HepG2 (cell line): ENCODE results near the gene DPH3. TPM values are rescaled to one million over a fixed set of nuclear protein-coding genes. Genes with fewer than 3 reads are reported as not detected.
A peak's percentile ranks its signal among the peaks of the same experiment; 100 is the strongest.

Experiments used
- AFF4 ChIP-seq: sonication (generic); formaldehyde crosslinking; IDR thresholded peaks from 2 replicates; pipeline ENCODE4 v1.4.0; 2020; ENCODE audit warnings: missing genetic modification reagents
- ATF1 ChIP-seq: IDR thresholded peaks from 2 replicates; pipeline ENCODE4 v1.6.1; 2016; ENCODE audit warnings: mild to moderate bottlenecking, control low read depth
- BCLAF1 ChIP-seq: fragments of 450-650 bp; IDR thresholded peaks from 2 replicates; pipeline ENCODE4 v1.6.1; 2017; ENCODE audit warnings: mild to moderate bottlenecking
- GFI1 ChIP-seq: sonication (generic); formaldehyde crosslinking; IDR thresholded peaks from 2 replicates; pipeline ENCODE4 v1.5.0; 2020; ENCODE audit warnings: missing genetic modification reagents, mild to moderate bottlenecking, borderline replicate concordance
- GTF2F1 ChIP-seq: fragments of 150-350 bp; IDR thresholded peaks from 2 replicates; pipeline ENCODE4 v1.6.1; 2014; ENCODE audit warnings: low read length
- HMG20B ChIP-seq: conservative IDR thresholded peaks from 2 replicates; pipeline ENCODE4 v1.6.1; 2016; ENCODE audit warnings: missing genetic modification reagents, missing compliant biosample characterization
- MEF2D ChIP-seq: sonication (generic); formaldehyde crosslinking; IDR thresholded peaks from 2 replicates; pipeline ENCODE4 v1.5.1; 2020; ENCODE audit warnings: mild to moderate bottlenecking, missing genetic modification reagents
- MXI1 ChIP-seq: IDR thresholded peaks from 3 replicates; pipeline ENCODE4 v1.6.1; 2012; ENCODE audit warnings: low read depth, low read length, inconsistent platforms, borderline replicate concordance
- RNF2 ChIP-seq: fragments of 450-650 bp; conservative IDR thresholded peaks from 2 replicates; pipeline ENCODE4 v1.6.1; 2016; ENCODE audit warnings: low read depth
- RXRB ChIP-seq: IDR thresholded peaks from 2 replicates; pipeline ENCODE4 v1.6.1; 2016; ENCODE audit warnings: borderline replicate concordance, missing genetic modification reagents, missing compliant biosample characterization
- ZKSCAN8 ChIP-seq: IDR thresholded peaks from 2 replicates; pipeline ENCODE4 v1.6.1; 2016; ENCODE audit warnings: borderline replicate concordance, missing genetic modification reagents, missing compliant biosample characterization
- ZNF234 ChIP-seq: sonication (generic); formaldehyde crosslinking; conservative IDR thresholded peaks from 2 replicates; pipeline ENCODE4 v1.5.1; 2020; ENCODE audit warnings: mild to moderate bottlenecking, missing genetic modification reagents
- ZNF251 ChIP-seq: sonication (generic); formaldehyde crosslinking; IDR thresholded peaks from 2 replicates; pipeline ENCODE4 v1.9.0; 2021; ENCODE audit warnings: mild to moderate bottlenecking, missing genetic modification reagents
- polyA plus RNA-seq, 8 experiments: library from polyadenylated mRNA; depleted of rRNA in 3 of 8; stranded (reverse) in 7 of 8; unstranded in 1 of 8; fragments of >200 nt; fragmentation: Illumina TruSeq in 4 of 8; extraction: Trizol in 4 of 8; gene quantifications; 2 replicates each; pipeline versions ENCODE4 v1.2.1 to v1.2.3, GENCODE V29; 2011 to 2016; ENCODE audit warnings: low read depth in 4 of 8, missing spikeins in 1 of 8, mixed read lengths in 1 of 8; ENCODE audit not compliant: insufficient read depth in 1 of 8
- total RNA-seq, 5 experiments: library from RNA; depleted of rRNA; stranded (reverse); fragments of >200 nt; fragmentation: Illumina TruSeq; extraction: Trizol; gene quantifications; 2 replicates each; pipeline ENCODE4 v1.2.3, GENCODE V29; 2016; ENCODE audit warnings: low read depth in 1 of 5
- TF ChIP-seq, protein P1 (sequence below): sonication (generic); formaldehyde crosslinking; IDR thresholded peaks from 2 replicates; pipeline ENCODE4 v1.4.0; 2020; ENCODE audit warnings: mild to moderate bottlenecking, missing genetic modification reagents

DPH3 gene
- total and polyA plus RNA-seq, 2 of the 13 experiments (the other 11 are each of a cell fraction or from before 2014, with no cell fraction given): 18.3 to 21.6 TPM

- TF ChIP-seq ATF1 (CRISPR knock-in tag) (0 out of 2 replicates have a peak, but pooled peaks have one; percentile 20), ZNF234 (CRISPR knock-in tag) (no peak), ZNF251 (CRISPR knock-in tag) (no peak), ZKSCAN8 (CRISPR knock-in tag) (no peak), MEF2D (0 out of 2 replicates have a peak, but pooled peaks have one; percentile 24), AFF4 (CRISPR knock-in tag) (no peak), GFI1 (no peak), RXRB (CRISPR knock-in tag) (peak; percentile 50; the same call in 1 of the 2 replicates), RNF2 (no peak), MXI1 (peak; percentile 16; the same call in 1 of the 3 replicates), HMG20B (CRISPR knock-in tag) (no peak), GTF2F1 (no peak), BCLAF1 (no peak)
- TF ChIP-seq, protein P1, sequence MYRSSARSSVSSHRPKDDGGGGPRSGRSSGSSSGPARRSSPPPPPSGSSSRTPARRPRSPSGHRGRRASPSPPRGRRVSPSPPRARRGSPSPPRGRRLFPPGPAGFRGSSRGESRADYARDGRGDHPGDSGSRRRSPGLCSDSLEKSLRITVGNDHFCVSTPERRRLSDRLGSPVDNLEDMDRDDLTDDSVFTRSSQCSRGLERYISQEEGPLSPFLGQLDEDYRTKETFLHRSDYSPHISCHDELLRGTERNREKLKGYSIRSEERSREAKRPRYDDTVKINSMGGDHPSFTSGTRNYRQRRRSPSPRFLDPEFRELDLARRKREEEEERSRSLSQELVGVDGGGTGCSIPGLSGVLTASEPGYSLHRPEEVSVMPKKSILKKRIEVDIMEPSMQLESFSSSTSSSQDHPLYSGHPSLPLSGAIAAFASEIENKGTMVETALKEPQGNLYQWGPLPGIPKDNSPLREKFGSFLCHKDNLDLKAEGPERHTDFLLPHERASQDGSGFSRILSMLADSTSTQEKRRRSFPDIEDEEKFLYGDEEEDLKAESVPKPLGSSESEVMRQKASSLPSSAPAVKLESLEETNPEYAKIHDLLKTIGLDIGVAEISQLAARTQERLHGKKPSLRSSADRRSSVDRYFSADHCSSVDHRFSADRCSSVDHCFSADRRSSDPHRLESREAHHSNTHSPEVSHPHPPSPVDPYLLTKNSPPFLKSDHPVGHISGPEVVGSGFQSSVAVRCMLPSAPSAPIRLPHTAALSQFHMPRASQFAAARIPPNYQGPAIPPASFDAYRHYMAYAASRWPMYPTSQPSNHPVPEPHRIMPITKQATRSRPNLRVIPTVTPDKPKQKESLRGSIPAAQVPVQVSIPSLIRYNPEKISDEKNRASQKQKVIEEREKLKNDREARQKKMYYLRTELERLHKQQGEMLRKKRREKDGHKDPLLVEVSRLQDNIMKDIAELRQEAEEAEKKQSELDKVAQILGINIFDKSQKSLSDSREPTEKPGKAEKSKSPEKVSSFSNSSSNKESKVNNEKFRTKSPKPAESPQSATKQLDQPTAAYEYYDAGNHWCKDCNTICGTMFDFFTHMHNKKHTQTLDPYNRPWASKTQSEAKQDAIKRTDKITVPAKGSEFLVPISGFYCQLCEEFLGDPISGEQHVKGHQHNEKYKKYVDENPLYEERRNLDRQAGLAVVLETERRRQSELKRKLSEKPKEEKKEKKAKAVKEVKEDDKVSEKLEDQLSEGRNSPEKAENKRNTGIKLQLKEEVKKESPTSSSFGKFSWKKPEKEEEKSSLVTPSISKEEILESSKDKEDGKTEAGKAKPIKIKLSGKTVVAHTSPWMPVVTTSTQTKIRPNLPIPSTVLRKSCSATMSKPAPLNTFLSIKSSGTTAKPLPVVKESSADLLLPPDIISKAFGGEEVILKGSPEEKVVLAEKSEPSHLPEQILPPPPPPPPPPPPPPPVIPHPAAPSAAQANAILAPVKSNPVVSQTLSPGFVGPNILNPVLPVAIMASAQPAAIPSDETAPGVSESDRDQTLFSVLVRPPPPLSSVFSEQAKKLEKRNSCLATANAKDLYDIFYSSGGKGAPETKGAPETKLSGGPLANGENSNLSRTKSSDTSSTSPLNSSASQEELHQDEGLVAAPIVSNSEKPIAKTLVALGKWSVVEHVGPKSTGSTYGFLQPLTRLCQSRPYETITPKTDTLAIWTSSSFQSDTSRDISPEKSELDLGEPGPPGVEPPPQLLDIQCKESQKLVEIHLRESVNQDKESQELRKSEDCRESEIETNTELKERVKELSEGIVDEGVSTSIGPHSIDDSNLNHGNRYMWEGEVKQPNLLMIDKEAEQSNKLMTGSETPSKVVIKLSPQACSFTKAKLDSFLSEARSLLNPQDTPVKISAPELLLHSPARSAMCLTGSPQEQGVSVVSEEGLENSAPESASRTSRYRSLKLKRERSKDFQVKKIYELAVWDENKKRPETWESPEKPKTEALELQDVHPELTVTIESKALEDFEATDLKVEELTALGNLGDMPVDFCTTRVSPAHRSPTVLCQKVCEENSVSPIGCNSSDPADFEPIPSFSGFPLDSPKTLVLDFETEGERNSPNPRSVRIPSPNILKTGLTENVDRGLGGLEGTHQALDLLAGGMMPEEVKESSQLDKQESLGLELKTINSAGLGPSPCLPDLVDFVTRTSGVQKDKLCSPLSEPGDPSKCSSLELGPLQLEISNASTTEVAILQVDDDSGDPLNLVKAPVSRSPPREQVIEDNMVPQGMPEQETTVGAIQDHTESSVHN (CRISPR knock-in tag): no peak
These were observed 17.3 kb downstream of the DPH3 start (continued) for GRCh38 chr3:16247282-16248061.
